Keratinocyte (primary cell): ENCODE results near the gene MGMT. TPM values are rescaled to one million over a fixed set of nuclear protein-coding genes. Genes with fewer than 3 reads are reported as not detected.

Source experiments
- DNase-seq: peaks from one replicate; pipeline ENCODE4 v3.0.0-alpha.2; 2011; ENCODE audit warnings: low read depth, missing footprints, low spot score
- FAIRE-seq: peaks from 2 replicates; lab custom pipeline; 2011; peaks lifted over from hg19 to GRCh38; lab: Jason Lieb, UNC
- H2AFZ ChIP-seq: 2 replicates; pipeline ENCODE4 v1.6.0; 2012; ENCODE audit warnings: low read length, control low read depth, inconsistent platforms; ENCODE audit not compliant: control insufficient read depth
- H3K27ac ChIP-seq: 2 replicates; pipeline ENCODE4 v1.5.1; 2011; ENCODE audit warnings: low read length; ENCODE audit not compliant: control insufficient read depth, insufficient read depth
- H3K27me3 ChIP-seq: 3 replicates; pipeline ENCODE4 v1.6.0; 2011; ENCODE audit warnings: low read length; ENCODE audit not compliant: control insufficient read depth, insufficient read depth; ENCODE audit errors: extremely low read depth
- H3K36me3 ChIP-seq, 2 experiments: 2 replicates in 1 of 2; 3 replicates in 1 of 2; pipeline ENCODE4 v1.5.1; 2011; ENCODE audit warnings: low read length in 2 of 2, mild to moderate bottlenecking in 1 of 2; ENCODE audit not compliant: control insufficient read depth in 2 of 2, insufficient read depth in 2 of 2; ENCODE audit errors: extremely low read depth in 1 of 2
- H3K4me1 ChIP-seq: 3 replicates; pipeline ENCODE4 v1.5.1; 2011; ENCODE audit warnings: low read length; ENCODE audit not compliant: control insufficient read depth, insufficient read depth; ENCODE audit errors: extremely low read depth
- H3K4me2 ChIP-seq: 3 replicates; pipeline ENCODE4 v1.6.0; 2011; ENCODE audit warnings: low read depth, low read length; ENCODE audit not compliant: control insufficient read depth, insufficient read depth; ENCODE audit errors: extremely low read depth
- H3K4me3 ChIP-seq, 3 experiments: fragments of 200-600 bp in 1 of 3; sonication (generic) in 1 of 3; 2 replicates in 2 of 3; 3 replicates in 1 of 3; pipeline ENCODE4 v1.5.1; 2011 to 2016; ENCODE audit warnings: low read length in 3 of 3, mild to moderate bottlenecking in 3 of 3, control low read depth in 2 of 3, inconsistent platforms in 1 of 3, low read depth in 1 of 3, mixed read lengths in 1 of 3, mixed run types in 1 of 3, moderate library complexity in 1 of 3; ENCODE audit not compliant: control insufficient read depth in 2 of 3, insufficient read depth in 2 of 3; ENCODE audit errors: extremely low read depth in 1 of 3
- H3K79me2 ChIP-seq: 2 replicates; pipeline ENCODE4 v1.6.0; 2012; ENCODE audit warnings: low read length; ENCODE audit not compliant: control insufficient read depth, insufficient read depth
- H3K9ac ChIP-seq: 3 replicates; pipeline ENCODE4 v1.6.0; 2011; ENCODE audit warnings: low read length; ENCODE audit not compliant: control insufficient read depth, insufficient read depth; ENCODE audit errors: extremely low read depth
- H3K9me1 ChIP-seq: 3 replicates; pipeline ENCODE4 v1.6.0; 2011; ENCODE audit warnings: low read length; ENCODE audit not compliant: control insufficient read depth, insufficient read depth; ENCODE audit errors: extremely low read depth
- H3K9me3 ChIP-seq: 2 replicates; pipeline ENCODE4 v1.5.1; 2012; ENCODE audit warnings: low read depth, low read length; ENCODE audit not compliant: control insufficient read depth
- H4K20me1 ChIP-seq: 3 replicates; pipeline ENCODE4 v1.6.0; 2011; ENCODE audit warnings: low read length; ENCODE audit not compliant: control insufficient read depth, insufficient read depth; ENCODE audit errors: extremely low read depth
- CTCF ChIP-seq, 3 experiments: IDR thresholded peaks in 1 of 3; conservative IDR thresholded peaks in 1 of 3; optimal IDR thresholded peaks in 1 of 3; 2 replicates in 2 of 3; 3 replicates in 1 of 3; pipeline versions ENCODE3 to v1.5.1; 2011; ENCODE audit warnings: low read length in 3 of 3, mild to moderate bottlenecking in 3 of 3, moderate library complexity in 2 of 3, control low read depth in 1 of 3, inconsistent platforms in 1 of 3; ENCODE audit not compliant: insufficient read depth in 2 of 3; ENCODE audit errors: extremely low read depth in 1 of 3
- EZH2 ChIP-seq: IDR thresholded peaks from one replicate; pipeline ENCODE4 v1.6.1; 2012; ENCODE audit warnings: inconsistent platforms, mild to moderate bottlenecking, low read length, moderate library complexity
- dilution Hi-C: fragments of 300-500 bp; cut with MboI; formaldehyde crosslinking; loops from one replicate; pipeline ENCODE4 v1.7.0; 2020; ENCODE audit warnings: low sequenced_read_pairs; ENCODE audit not compliant: extremely low pct_ligation_motif_present
- polyA plus RNA-seq, 5 experiments: library from polyadenylated mRNA; depleted of rRNA in 3 of 5; stranded (reverse) in 3 of 5; stranded (forward) in 1 of 5; unstranded in 1 of 5; fragments of >200 nt; gene quantifications; 1 replicate in 1 of 5; 2 replicates in 3 of 5; 3 replicates in 1 of 5; pipeline versions ENCODE4 v1.2.1 to v1.2.3, GENCODE V29; 2011 to 2012; ENCODE audit warnings: missing spikeins in 2 of 5, low read depth in 1 of 5, low replicate concordance in 1 of 5

MGMT gene
- polyA plus RNA-seq, 1 donor (not counting 4 experiments of a cell fraction or from before 2014, with no cell fraction given) = 15.2 TPM

DNA sequence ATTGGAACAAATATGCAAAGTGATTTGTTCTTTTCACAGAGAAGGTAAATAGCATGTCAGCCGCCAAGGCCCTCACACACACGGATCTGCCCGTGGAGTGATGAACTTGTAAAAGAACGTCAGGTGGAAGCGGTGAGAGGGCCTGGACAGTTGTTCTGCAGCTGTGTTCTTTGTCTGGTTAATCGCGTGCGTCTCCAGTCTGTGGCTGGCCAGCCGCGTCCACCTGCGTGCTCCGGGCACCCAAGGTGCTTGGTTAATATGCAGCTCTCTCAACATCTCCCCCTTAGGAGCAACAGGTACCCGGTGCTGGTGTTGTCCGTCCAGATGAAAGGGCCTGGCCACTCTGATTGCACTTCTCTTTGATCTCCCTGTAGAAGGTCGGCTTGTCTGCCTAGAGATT is 162.9 kb downstream of the MGMT start:
- dilution Hi-C loops = no loop called here
- no peak overlapping the region for H3K27ac ChIP-seq
- no peak for FAIRE-seq
- no peak overlapping the region for H3K4me2 ChIP-seq
- no peaks in the 10 kb centered on the region for H3K79me2 ChIP-seq
- H3K9ac ChIP-seq = no peak overlapping the region
- no peak for TF ChIP-seq CTCF (optimal IDR thresholded peaks at IDR 0.05 in 1 of 3, IDR thresholded peaks at IDR 0.05 in 1 of 3, conservative IDR thresholded peaks at IDR 0.05 in 1 of 3; ENCODE audit: extremely low read depth in 1 of 3, insufficient read depth in 2 of 3, low read length in 3 of 3)
- TF ChIP-seq EZH2 = no peak
- H2AFZ ChIP-seq = no peak overlapping the region
- no peaks in the 10 kb centered on the region for H3K4me1 ChIP-seq
- H3K27me3 ChIP-seq = no peaks in the 10 kb centered on the region
- no peaks in the 10 kb centered on the region for H4K20me1 ChIP-seq
- H3K36me3 ChIP-seq = no peaks in the 10 kb centered on the region
- H3K9me3 ChIP-seq = no peaks in the 10 kb centered on the region
- no peak for DNase-seq
- H3K9me1 ChIP-seq = no peaks in the 10 kb centered on the region
- H3K4me3 ChIP-seq = no peak overlapping the region

DNA sequence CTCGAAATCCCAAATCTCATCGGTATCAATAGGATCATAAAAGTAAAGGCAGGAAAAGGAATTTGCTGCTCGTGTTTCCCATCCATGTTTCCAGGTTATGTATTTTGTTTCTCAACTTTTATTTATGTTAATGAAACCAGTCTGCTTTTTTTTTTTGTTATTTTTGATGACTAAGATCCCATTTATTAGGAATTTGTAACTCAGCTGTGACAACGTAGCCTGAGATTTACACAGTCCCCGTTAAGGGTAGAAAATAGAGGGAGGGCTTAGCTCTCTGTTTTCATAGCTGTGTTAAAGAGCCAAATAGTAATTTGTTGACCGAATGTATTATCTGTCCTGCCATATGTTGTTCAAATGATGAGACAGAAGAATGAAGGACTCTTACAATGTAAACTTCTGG is 164.0 kb downstream of the MGMT start:
- Histone ChIP-seq H3K9me1 (no peaks in the 10 kb centered on the region), H3K4me1 (no peaks in the 10 kb centered on the region), H2AFZ (no peak overlapping the region), H3K4me2 (no peak overlapping the region), H3K9ac (no peak overlapping the region), H3K27ac (no peak overlapping the region), H3K4me3 (no peak overlapping the region), H3K27me3 (no peaks in the 10 kb centered on the region), H3K36me3 (no peaks in the 10 kb centered on the region), H4K20me1 (no peaks in the 10 kb centered on the region), H3K9me3 (no peaks in the 10 kb centered on the region), H3K79me2 (no peaks in the 10 kb centered on the region)
- dilution Hi-C loops = no loop called here
- TF ChIP-seq EZH2 (no peak), CTCF (optimal IDR thresholded peaks at IDR 0.05 in 1 of 3, IDR thresholded peaks at IDR 0.05 in 1 of 3, conservative IDR thresholded peaks at IDR 0.05 in 1 of 3; ENCODE audit: extremely low read depth in 1 of 3, insufficient read depth in 2 of 3, low read length in 3 of 3) (no peak)
- DNase-seq (no peak), FAIRE-seq (no peak)
